ENCODE measurements around the gene SV2C.
A peak's percentile ranks its signal among the peaks of the same experiment; 100 is the strongest.
"Not testable (repeated sequence)": the region's sequence is repeated elsewhere in the genome, so short reads cannot be mapped to it uniquely, and the experiment has no call there.

The SV2C gene

GRCh38 chr5:76081811-76082771, 1.1 kb upstream of the SV2C start:
- H3K9me3 Mint-ChIP-seq = peaks cover 3% of the 10 kb centered on the region

GRCh38 chr5:76083555-76084495, 642 bp downstream of the SV2C start:
- Mint-ChIP-seq H3K4me3 (peak overlapping the region; percentile 87 to 89 (median 88)), H3K27ac (no peak overlapping the region), H3K4me1 (peaks cover 23% of the 10 kb centered on the region), H3K36me3 (ENCODE audit: low read depth) (no peaks in the 10 kb centered on the region), H3K27me3 (ENCODE audit: low read depth) (peaks cover 95% of the 10 kb centered on the region), H3K9me3 (peaks cover 3% of the 10 kb centered on the region)
- no peak for TF ChIP-seq CTCF (IDR thresholded peaks at IDR 0.05; ENCODE audit: unreplicated experiment in 3 of 3)

More at GRCh38 chr5:76081811-76082771, 1.1 kb upstream of the SV2C start:
- Mint-ChIP-seq H3K27ac (no peak overlapping the region), H3K4me3 (peak overlapping the region; percentile 61 to 89 (median 88)), H3K4me1 (peaks cover 23% of the 10 kb centered on the region), H3K36me3 (ENCODE audit: low read depth) (no peaks in the 10 kb centered on the region), H3K27me3 (ENCODE audit: low read depth) (peaks cover 98% of the 10 kb centered on the region)
- no peak for TF ChIP-seq CTCF (IDR thresholded peaks at IDR 0.05; ENCODE audit: unreplicated experiment in 3 of 3)

- H3K9me3 Mint-ChIP-seq = peaks cover 3% of the 10 kb centered on the region
- no peak for TF ChIP-seq CTCF (IDR thresholded peaks at IDR 0.05; ENCODE audit: unreplicated experiment in 3 of 3)
- H3K4me1 Mint-ChIP-seq = peaks cover 23% of the 10 kb centered on the region
- peaks cover 95% of the 10 kb centered on the region for H3K27me3 Mint-ChIP-seq (ENCODE audit: low read depth)
- H3K27ac Mint-ChIP-seq = no peak overlapping the region
- peak overlapping the region; percentile 87 to 89 (median 88) for H3K4me3 Mint-ChIP-seq
- no peaks in the 10 kb centered on the region for H3K36me3 Mint-ChIP-seq (ENCODE audit: low read depth)
Observed at GRCh38 chr5:76084496-76085242, 1.5 kb downstream of the SV2C start.

- H3K27me3 Mint-ChIP-seq (ENCODE audit: low read depth) = peaks cover 91% of the 10 kb centered on the region
- peaks cover 3% of the 10 kb centered on the region for H3K9me3 Mint-ChIP-seq
- no peaks in the 10 kb centered on the region for H3K36me3 Mint-ChIP-seq (ENCODE audit: low read depth)
- H3K27ac Mint-ChIP-seq = no peak overlapping the region
- peaks cover 23% of the 10 kb centered on the region for H3K4me1 Mint-ChIP-seq
- no peak for TF ChIP-seq CTCF (IDR thresholded peaks at IDR 0.05; ENCODE audit: unreplicated experiment in 3 of 3)
- H3K4me3 Mint-ChIP-seq = peak overlapping the region; percentile 71 to 76 (median 75)
Observed at GRCh38 chr5:76085243-76085579, 2.0 kb downstream of the SV2C start.

- H3K9me3 Mint-ChIP-seq = peaks cover 3% of the 10 kb centered on the region
- H3K4me3 Mint-ChIP-seq = peak overlapping the region; percentile 17 to 50 (median 49)
- no peak overlapping the region for H3K27ac Mint-ChIP-seq
- TF ChIP-seq CTCF (IDR thresholded peaks at IDR 0.05; ENCODE audit: unreplicated experiment in 3 of 3) = no peak
- H3K4me1 Mint-ChIP-seq = peaks cover 23% of the 10 kb centered on the region
- H3K36me3 Mint-ChIP-seq (ENCODE audit: low read depth) = no peaks in the 10 kb centered on the region
- H3K27me3 Mint-ChIP-seq (ENCODE audit: low read depth) = peaks cover 84% of the 10 kb centered on the region
Observed at GRCh38 chr5:76086095-76086494, 2.9 kb downstream of the SV2C start.

GRCh38 chr5:76089156-76089555, 6.0 kb downstream of the SV2C start:
- H3K4me1 Mint-ChIP-seq; H3K36me3 Mint-ChIP-seq (ENCODE audit: low read depth); H3K9me3 Mint-ChIP-seq; H3K4me3 Mint-ChIP-seq; H3K27ac Mint-ChIP-seq: not testable (repeated sequence)
- H3K27me3 Mint-ChIP-seq (ENCODE audit: low read depth) = peaks cover 59% of the 10 kb centered on the region

Measured in nephron (organoid).